Measurements from ENCODE around the gene ITGB6.

The ITGB6 gene

DNA sequence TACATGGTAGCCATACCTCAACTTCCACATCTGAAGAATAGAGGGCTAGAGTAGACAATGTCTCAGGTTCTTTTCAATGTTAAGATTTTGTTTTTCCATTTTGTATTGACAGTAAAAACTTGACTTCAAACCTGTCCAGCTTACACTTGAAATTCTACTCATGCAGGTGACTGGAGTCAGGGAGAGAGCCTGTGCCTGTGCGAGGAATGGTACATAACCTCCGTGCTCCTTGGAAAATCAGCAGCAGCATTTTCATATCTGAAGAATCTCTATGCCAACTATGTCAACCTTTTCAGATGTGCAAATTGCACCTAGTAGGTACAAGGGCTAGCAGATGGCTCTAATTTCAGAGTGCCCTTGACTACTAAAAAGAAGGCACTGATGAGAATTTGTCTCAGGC is 139.8 kb downstream of the ITGB6 start:
- CTCF ChIA-PET = interaction anchor here (0.6 kb wide), 1 partner anchor 1115 kb away, joined by 4 read pairs; no protein-coding TSS in a partner anchor
- POLR2A ChIA-PET (ENCODE audit: low non-redundant PET) = no interaction called here
- no peak for DNase-seq (ENCODE audit: low spot score)
- TF ChIP-seq, protein P1, sequence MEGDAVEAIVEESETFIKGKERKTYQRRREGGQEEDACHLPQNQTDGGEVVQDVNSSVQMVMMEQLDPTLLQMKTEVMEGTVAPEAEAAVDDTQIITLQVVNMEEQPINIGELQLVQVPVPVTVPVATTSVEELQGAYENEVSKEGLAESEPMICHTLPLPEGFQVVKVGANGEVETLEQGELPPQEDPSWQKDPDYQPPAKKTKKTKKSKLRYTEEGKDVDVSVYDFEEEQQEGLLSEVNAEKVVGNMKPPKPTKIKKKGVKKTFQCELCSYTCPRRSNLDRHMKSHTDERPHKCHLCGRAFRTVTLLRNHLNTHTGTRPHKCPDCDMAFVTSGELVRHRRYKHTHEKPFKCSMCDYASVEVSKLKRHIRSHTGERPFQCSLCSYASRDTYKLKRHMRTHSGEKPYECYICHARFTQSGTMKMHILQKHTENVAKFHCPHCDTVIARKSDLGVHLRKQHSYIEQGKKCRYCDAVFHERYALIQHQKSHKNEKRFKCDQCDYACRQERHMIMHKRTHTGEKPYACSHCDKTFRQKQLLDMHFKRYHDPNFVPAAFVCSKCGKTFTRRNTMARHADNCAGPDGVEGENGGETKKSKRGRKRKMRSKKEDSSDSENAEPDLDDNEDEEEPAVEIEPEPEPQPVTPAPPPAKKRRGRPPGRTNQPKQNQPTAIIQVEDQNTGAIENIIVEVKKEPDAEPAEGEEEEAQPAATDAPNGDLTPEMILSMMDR (conservative IDR thresholded peaks at IDR 0.05; ENCODE audit: low read depth) = no peak
- H3K27ac ChIP-seq = no peak overlapping the region

DNA sequence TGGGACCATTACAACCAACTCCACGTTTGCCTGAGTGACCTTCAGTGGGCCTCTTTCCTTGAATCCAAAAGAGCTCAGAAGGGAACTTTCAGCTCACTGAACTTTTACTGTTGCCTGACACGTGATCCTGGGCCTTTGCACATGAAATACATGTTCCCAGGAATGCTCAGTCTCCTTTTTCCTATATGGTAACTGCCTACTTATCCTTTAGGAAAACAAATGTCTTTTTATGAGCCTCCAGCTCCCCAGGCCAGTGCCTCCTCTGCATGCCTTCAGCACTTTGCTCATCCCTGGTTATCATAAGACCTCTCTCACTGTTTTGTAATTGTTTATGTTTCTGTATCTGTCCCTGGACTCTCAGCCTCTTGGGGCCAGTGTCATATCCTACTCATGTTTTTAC is 142.7 kb downstream of the ITGB6 start:
- CTCF ChIA-PET = interaction anchor here (0.6 kb wide), 1 partner anchor 101 kb away, joined by 3 read pairs; no protein-coding TSS in a partner anchor
- TF ChIP-seq, protein P1 (conservative IDR thresholded peaks at IDR 0.05; ENCODE audit: low read depth) = no peak
- peak overlapping the region; percentile 66 for H3K27ac ChIP-seq
- POLR2A ChIA-PET (ENCODE audit: low non-redundant PET) = no interaction called here
- no peak for DNase-seq (ENCODE audit: low spot score)

DNA sequence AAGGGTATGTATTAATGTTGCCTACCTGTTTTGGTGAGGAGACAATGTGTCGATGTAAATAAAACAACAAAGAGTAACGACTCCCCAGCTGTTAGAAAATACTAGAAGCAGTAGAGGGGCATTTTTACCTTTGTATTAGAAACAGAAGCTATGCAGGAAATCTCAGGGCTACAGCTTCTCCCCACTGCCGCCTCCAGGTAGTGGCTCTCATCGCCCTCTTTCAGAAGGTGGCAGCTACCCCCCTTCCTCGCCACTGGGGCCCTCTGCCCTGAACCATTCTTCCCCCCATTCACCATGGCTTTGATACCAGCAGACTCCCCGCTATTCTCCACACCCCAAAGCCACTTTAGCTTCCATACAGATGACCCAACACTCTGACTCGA is 144.4 kb downstream of the ITGB6 start:
- no peak for DNase-seq (ENCODE audit: low spot score)

DNA sequence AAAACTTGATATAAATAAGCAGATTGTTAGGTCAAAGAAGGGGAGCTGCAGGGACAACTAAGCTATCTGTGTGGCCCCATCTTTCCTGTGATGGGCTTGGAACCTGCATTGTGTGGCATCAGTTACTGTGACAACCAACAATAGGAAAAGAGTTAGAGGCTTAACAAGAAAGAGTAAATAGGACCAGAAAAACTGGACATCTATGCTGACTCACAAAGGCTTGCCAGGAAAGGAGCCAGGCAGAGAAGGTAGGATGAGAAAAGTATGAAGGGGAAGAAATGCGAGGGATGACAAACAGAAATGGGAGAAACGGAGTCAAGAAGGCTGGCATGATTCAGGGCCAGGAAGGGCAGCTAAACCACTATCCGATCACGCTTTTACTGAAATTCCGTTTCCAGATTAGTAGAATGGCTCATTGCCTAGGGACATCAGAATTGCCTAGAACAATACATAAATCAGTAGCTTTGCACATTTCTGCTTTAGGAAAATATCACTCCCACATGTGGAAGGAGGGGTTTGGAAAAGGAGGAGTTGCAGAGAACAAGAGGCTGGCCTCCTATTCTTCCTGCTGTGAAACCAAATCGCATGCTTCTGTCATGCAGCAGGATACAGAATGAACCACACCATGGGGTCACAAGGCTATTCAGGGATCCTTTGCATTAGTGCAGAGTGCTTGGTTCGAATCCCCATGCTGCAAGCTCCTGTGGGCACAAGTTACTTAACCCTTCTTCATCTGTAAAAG is 144.9 kb downstream of the ITGB6 start:
- ChIA-PET CTCF (interaction anchor here (0.6 kb wide), 1 partner anchor 202 kb away, joined by 3 read pairs; no protein-coding TSS in a partner anchor), POLR2A (ENCODE audit: low non-redundant PET) (no interaction called here)
- H3K27ac ChIP-seq = peak overlapping the region; percentile 61
- no peak for DNase-seq (ENCODE audit: low spot score)
- TF ChIP-seq, protein P1 (conservative IDR thresholded peaks at IDR 0.05; ENCODE audit: low read depth) = no peak

More for the DNA sequence above, 144.4 kb downstream of the ITGB6 start:
- H3K27ac ChIP-seq = peak overlapping the region; percentile 61
- TF ChIP-seq, protein P1 (conservative IDR thresholded peaks at IDR 0.05; ENCODE audit: low read depth) = no peak
- ChIA-PET POLR2A (ENCODE audit: low non-redundant PET) (no interaction called here), CTCF (no interaction called here)

DNA sequence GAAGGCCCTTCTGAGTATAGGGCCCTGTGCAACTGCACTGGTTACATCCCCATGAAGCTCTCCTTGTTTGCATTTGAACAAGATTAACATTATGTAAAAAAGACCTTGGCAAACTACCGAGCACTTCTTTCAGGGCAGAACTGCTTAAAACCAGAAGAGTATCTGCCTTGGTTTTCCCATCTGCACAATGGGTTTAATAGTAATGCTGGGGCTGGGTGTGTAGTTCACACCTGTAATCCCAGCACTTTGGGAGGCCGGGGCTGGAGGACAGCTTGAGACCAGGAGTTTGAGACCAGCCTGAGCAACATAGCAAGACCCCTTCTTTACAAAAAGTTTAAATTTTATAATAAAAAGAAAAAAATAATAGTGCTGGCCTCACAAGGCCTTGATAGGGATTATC is 146.1 kb downstream of the ITGB6 start:
- DNase-seq (ENCODE audit: low spot score) = no peak
- CTCF ChIA-PET = no interaction called here
- POLR2A ChIA-PET (ENCODE audit: low non-redundant PET) = no interaction called here
- TF ChIP-seq, protein P1 (conservative IDR thresholded peaks at IDR 0.05; ENCODE audit: low read depth) = no peak
- peak overlapping the region; percentile 59 for H3K27ac ChIP-seq

DNA sequence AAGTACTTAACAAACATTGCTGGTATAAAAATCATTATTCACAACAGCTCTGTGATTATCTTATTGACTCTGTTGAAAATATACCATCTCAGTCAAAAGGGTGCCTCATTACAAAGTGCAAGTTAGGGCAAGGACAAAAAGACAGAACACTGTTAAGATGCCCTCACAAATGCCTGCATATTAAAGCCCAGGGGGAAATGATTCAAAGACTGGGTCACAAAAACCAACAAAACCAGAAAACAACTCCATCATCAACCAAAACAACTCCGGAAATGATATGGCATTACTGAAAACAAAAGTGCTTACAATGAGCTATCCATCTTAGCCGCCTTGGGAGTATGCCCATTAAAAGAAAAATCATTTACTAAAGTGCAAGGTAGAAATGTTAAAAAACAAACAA is 147.5 kb downstream of the ITGB6 start:
- H3K27ac ChIP-seq = no peak overlapping the region
- POLR2A ChIA-PET (ENCODE audit: low non-redundant PET) = no interaction called here
- TF ChIP-seq, protein P1 (conservative IDR thresholded peaks at IDR 0.05; ENCODE audit: low read depth) = no peak
- CTCF ChIA-PET = no interaction called here
- no peak for DNase-seq (ENCODE audit: low spot score)
